HCT116 (cell line): ENCODE data around the gene ASB14. TPM values are rescaled to one million over a fixed set of nuclear protein-coding genes. Genes with fewer than 3 reads are reported as not detected.

ENCODE experiments used
- ATAC-seq: fragments of 200-7000 bp; cut with Tn5 transposase; 2 replicates; pipeline ENCODE4 v1.9.1; 2020; ENCODE audit warnings: mild to moderate bottlenecking, moderate library complexity
- BruUV-seq: library from RNA; stranded (reverse); fragments of 400-500 nt; replicated peaks from 2 replicates; lab custom pipeline; 2021; lab: Mats Ljungman, UMichigan
- CTCF ChIA-PET: fragments of 300-600 bp; sonication (Branson Sonifier 250); formaldehyde crosslinking; loops from one replicate; lab custom pipeline; 2021; ENCODE audit warnings: antibody characterized with exemption; lab: Charles Lee
- POLR2A ChIA-PET: fragments of 300-600, 350-600 bp; sonication (Branson Sonifier 250); formaldehyde crosslinking; loops from one replicate; lab custom pipeline; 2021; ENCODE audit warnings: antibody characterized with exemption; lab: Charles Lee
- RAD21 ChIA-PET, 2 experiments: fragments of 300-600 bp; sonication (Branson Sonifier 250); formaldehyde crosslinking; loops; one replicate each; lab custom pipeline; 2023; ENCODE audit warnings: low total read pairs in 2 of 2; ENCODE audit not compliant: uncharacterized antibody in 2 of 2, unreplicated experiment in 2 of 2, low non-redundant PET in 1 of 2; lab: Charles Lee
- DNase-seq: peaks from one replicate; pipeline ENCODE4 v3.0.0-alpha.2; 2010; ENCODE audit warnings: low read depth, low spot score
- H2AFZ ChIP-seq: fragments of 200-600 bp; shearing (Covaris generic), sonication (generic); 2 replicates; pipeline ENCODE4 v1.6.1; 2017; ENCODE audit warnings: low read depth, mixed run types, mixed read lengths, antibody characterized with exemption, low read length; ENCODE audit not compliant: poor library complexity, severe bottlenecking
- H3K27ac ChIP-seq: 2 replicates; pipeline ENCODE4 v1.5.1; 2012; ENCODE audit warnings: low read depth, low read length
- H3K27me3 ChIP-seq: fragments of 200-600 bp; sonication (generic); 2 replicates; pipeline ENCODE4 v1.6.1; 2016; ENCODE audit warnings: mixed run types, low read length, mixed read lengths; ENCODE audit not compliant: insufficient read depth
- H3K36me3 ChIP-seq, 2 experiments: fragments of 200-500 bp in 1 of 2; fragments of 200-600 bp in 1 of 2; sonication (Bioruptor generic) in 1 of 2; sonication (generic) in 1 of 2; 2 replicates each; pipeline versions ENCODE4 v1.5.1 to v1.6.1; 2014 to 2016; ENCODE audit warnings: low read length in 2 of 2, inconsistent platforms in 1 of 2, mixed read lengths in 1 of 2, mixed run types in 1 of 2; ENCODE audit not compliant: insufficient read depth in 2 of 2, control insufficient read depth in 1 of 2
- H3K4me1 ChIP-seq, 2 experiments: fragments of 200-600 bp in 1 of 2; sonication (generic) in 1 of 2; 2 replicates each; pipeline versions ENCODE4 v1.5.1 to v1.6.1; 2012 to 2017; ENCODE audit warnings: low read length in 2 of 2, inconsistent platforms in 1 of 2, mild to moderate bottlenecking in 1 of 2, mixed read lengths in 1 of 2, mixed run types in 1 of 2, moderate library complexity in 1 of 2; ENCODE audit not compliant: insufficient read depth in 2 of 2, control insufficient read depth in 1 of 2
- H3K4me2 ChIP-seq: fragments of 200-600 bp; sonication (generic); 2 replicates; pipeline ENCODE4 v1.6.1; 2017; ENCODE audit warnings: mixed run types, low read length, mixed read lengths
- H3K4me3 ChIP-seq, 2 experiments: fragments of 200-600 bp in 1 of 2; sonication (generic) in 1 of 2; replicated peaks in 1 of 2; 2 replicates each; pipeline ENCODE4 v1.5.1; 2011 to 2016; ENCODE audit warnings: low read length in 2 of 2, control low read depth in 1 of 2, low read depth in 1 of 2, mild to moderate bottlenecking in 1 of 2, mixed read lengths in 1 of 2, mixed run types in 1 of 2
- H3K79me2 ChIP-seq: fragments of 200-600 bp; sonication (generic); 2 replicates; pipeline ENCODE4 v1.6.1; 2017; ENCODE audit warnings: mild to moderate bottlenecking, mixed run types, low read length, moderate library complexity, mixed read lengths; ENCODE audit not compliant: insufficient read depth
- H3K9ac ChIP-seq: fragments of 200-600 bp; sonication (generic); 2 replicates; pipeline ENCODE4 v1.6.1; 2016; ENCODE audit warnings: low read length, mixed read lengths
- H3K9me2 ChIP-seq: fragments of 200-600 bp; sonication (generic), shearing (Covaris generic); 2 replicates; pipeline ENCODE4 v1.6.1; 2017; ENCODE audit warnings: mixed run types, mild to moderate bottlenecking, moderate library complexity; ENCODE audit not compliant: insufficient read depth
- H3K9me3 ChIP-seq, 2 experiments: fragments of 200-500 bp in 1 of 2; fragments of 200-600 bp in 1 of 2; sonication (Bioruptor generic) in 1 of 2; sonication (generic) in 1 of 2; 2 replicates each; pipeline ENCODE4 v1.6.1; 2014 to 2017; ENCODE audit warnings: low read length in 2 of 2, mixed read lengths in 2 of 2, inconsistent platforms in 1 of 2, low read depth in 1 of 2, mild to moderate bottlenecking in 1 of 2, mixed run types in 1 of 2, moderate library complexity in 1 of 2; ENCODE audit not compliant: control insufficient read depth in 1 of 2, insufficient read depth in 1 of 2
- H4K20me1 ChIP-seq: fragments of 200-600 bp; sonication (generic), shearing (Covaris generic); 2 replicates; pipeline ENCODE4 v1.6.1; 2017; ENCODE audit warnings: mixed run types, mild to moderate bottlenecking, moderate library complexity; ENCODE audit not compliant: insufficient read depth
- CBX3 ChIP-seq: IDR thresholded peaks from 2 replicates; pipeline ENCODE4 v1.6.1; 2012; ENCODE audit warnings: low read depth
- CEBPB ChIP-seq: IDR thresholded peaks from 2 replicates; pipeline ENCODE4 v1.6.1; 2012; ENCODE audit warnings: low read depth
- EZH2phosphoT487 ChIP-seq: fragments of 200-600 bp; IDR thresholded peaks from 2 replicates; pipeline ENCODE4 v1.6.1; 2018; ENCODE audit warnings: antibody characterized with exemption, borderline replicate concordance
- FOSL1 ChIP-seq: IDR thresholded peaks from 2 replicates; pipeline ENCODE4 v1.6.1; 2012; ENCODE audit warnings: low read depth
- JUND ChIP-seq: IDR thresholded peaks from 2 replicates; pipeline ENCODE4 v1.6.1; 2012
- MAX ChIP-seq: IDR thresholded peaks from 2 replicates; pipeline ENCODE4 v1.6.1; 2012
- POLR2AphosphoS5 ChIP-seq: IDR thresholded peaks from 2 replicates; pipeline ENCODE4 v1.6.1; 2011; ENCODE audit warnings: mild to moderate bottlenecking, low read depth, low read length, moderate library complexity
- SIN3A ChIP-seq: IDR thresholded peaks from 2 replicates; pipeline ENCODE4 v1.6.1; 2012; ENCODE audit warnings: low read depth
- SP1 ChIP-seq: IDR thresholded peaks from 2 replicates; pipeline ENCODE4 v1.6.1; 2012; ENCODE audit warnings: low read depth
- SRF ChIP-seq: IDR thresholded peaks from 2 replicates; pipeline ENCODE4 v1.6.1; 2012; ENCODE audit warnings: low read depth
- YY1 ChIP-seq: IDR thresholded peaks from 2 replicates; pipeline ENCODE4 v1.6.1; 2011; ENCODE audit warnings: low read length, low read depth, moderate library complexity, mild to moderate bottlenecking; ENCODE audit not compliant: insufficient replicate concordance; ENCODE audit errors: extremely low read depth
- ZBTB33 ChIP-seq: IDR thresholded peaks from 2 replicates; pipeline ENCODE4 v1.6.1; 2011; ENCODE audit warnings: mild to moderate bottlenecking, low read length, moderate library complexity; ENCODE audit not compliant: insufficient replicate concordance; ENCODE audit errors: extremely low read depth
- ZFX ChIP-seq: fragments of 450-650 bp; IDR thresholded peaks from 2 replicates; pipeline ENCODE4 v1.6.1; 2017
- intact Hi-C: fragments of 100-400 bp; cut with micrococcal nuclease; formaldehyde crosslinking; loops from 2 replicates; pipeline ENCODE4 v1.10.0; 2022
- total RNA-seq: library from RNA; stranded (reverse); gene quantifications from one replicate; pipeline ENCODE4 v1.2.1, GENCODE V29; 2021; ENCODE audit not compliant: unreplicated experiment
- TF ChIP-seq, protein P1 (sequence below), 3 experiments: fragments of 200-600 bp in 1 of 3; sonication (generic) in 1 of 3; IDR thresholded peaks in 2 of 3; conservative IDR thresholded peaks in 1 of 3; 2 replicates each; pipeline ENCODE4 v1.5.1; 2012 to 2017; ENCODE audit warnings: low read depth in 2 of 3, low read length in 2 of 3, antibody characterized with exemption in 1 of 3, borderline replicate concordance in 1 of 3, control low read depth in 1 of 3, mild to moderate bottlenecking in 1 of 3, mixed read lengths in 1 of 3, mixed run types in 1 of 3, moderate library complexity in 1 of 3; ENCODE audit not compliant: insufficient read depth in 1 of 3

Gene ASB14
- total RNA-seq, 1 experiment from 2014 or later: not detected

- H3K4me2 ChIP-seq: peak overlapping the region; percentile 51
- no peaks in the 10 kb centered on the region for H3K9me3 ChIP-seq
- H3K9me2 ChIP-seq: no peaks in the 10 kb centered on the region
- TF ChIP-seq POLR2AphosphoS5: no peak
- peak; percentile 80 for TF ChIP-seq JUND
- no peak for TF ChIP-seq SIN3A
- no peak for TF ChIP-seq CBX3
- TF ChIP-seq, protein P1, sequence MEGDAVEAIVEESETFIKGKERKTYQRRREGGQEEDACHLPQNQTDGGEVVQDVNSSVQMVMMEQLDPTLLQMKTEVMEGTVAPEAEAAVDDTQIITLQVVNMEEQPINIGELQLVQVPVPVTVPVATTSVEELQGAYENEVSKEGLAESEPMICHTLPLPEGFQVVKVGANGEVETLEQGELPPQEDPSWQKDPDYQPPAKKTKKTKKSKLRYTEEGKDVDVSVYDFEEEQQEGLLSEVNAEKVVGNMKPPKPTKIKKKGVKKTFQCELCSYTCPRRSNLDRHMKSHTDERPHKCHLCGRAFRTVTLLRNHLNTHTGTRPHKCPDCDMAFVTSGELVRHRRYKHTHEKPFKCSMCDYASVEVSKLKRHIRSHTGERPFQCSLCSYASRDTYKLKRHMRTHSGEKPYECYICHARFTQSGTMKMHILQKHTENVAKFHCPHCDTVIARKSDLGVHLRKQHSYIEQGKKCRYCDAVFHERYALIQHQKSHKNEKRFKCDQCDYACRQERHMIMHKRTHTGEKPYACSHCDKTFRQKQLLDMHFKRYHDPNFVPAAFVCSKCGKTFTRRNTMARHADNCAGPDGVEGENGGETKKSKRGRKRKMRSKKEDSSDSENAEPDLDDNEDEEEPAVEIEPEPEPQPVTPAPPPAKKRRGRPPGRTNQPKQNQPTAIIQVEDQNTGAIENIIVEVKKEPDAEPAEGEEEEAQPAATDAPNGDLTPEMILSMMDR (IDR thresholded peaks at IDR 0.05 in 2 of 3, conservative IDR thresholded peaks at IDR 0.05 in 1 of 3; ENCODE audit: borderline replicate concordance in 1 of 3, insufficient read depth in 1 of 3, low read depth in 2 of 3, low read length in 2 of 3): peak in 2 of 3 experiments; percentile 48 to 64; a peak in 4 of 6 replicates
- no peak for TF ChIP-seq ZBTB33
- no peak for TF ChIP-seq MAX
- TF ChIP-seq FOSL1: peak; percentile 81
- TF ChIP-seq ZFX: no peak
- TF ChIP-seq SRF: peak; percentile 29; the same call in 1 of the 2 replicates
- no peak for TF ChIP-seq EZH2phosphoT487
- TF ChIP-seq YY1: no peak
- TF ChIP-seq SP1: no peak
- TF ChIP-seq CEBPB: 0 out of 2 replicates have a peak, but pooled peaks have one; percentile 5
- DNase-seq: peak; percentile 59
- no peaks in the 10 kb centered on the region for H3K27me3 ChIP-seq
- no peaks in the 10 kb centered on the region for H3K79me2 ChIP-seq
- ChIA-PET POLR2A (no interaction called here), RAD21 (no interaction called here), CTCF (no interaction called here)
- peak overlapping the region; percentile 96 for H2AFZ ChIP-seq
- H3K9ac ChIP-seq: no peak overlapping the region
- H3K4me1 ChIP-seq: peaks cover 4 to 12% of the 10 kb centered on the region in 2 experiments; a peak in 2 of 4 replicates
- intact Hi-C loops: no loop called here
- no peak overlapping the region for H3K27ac ChIP-seq
- ATAC-seq: peak; percentile 100
- no TSS peak for BruUV-seq
- no peaks in the 10 kb centered on the region for H4K20me1 ChIP-seq
- H3K4me3 ChIP-seq: no peak overlapping the region
- no peaks in the 10 kb centered on the region for H3K36me3 ChIP-seq
Measured at GRCh38 chr3:57298041-57298440, 5.6 kb upstream of the ASB14 start.
